ENCODE measurements around the gene FHDC1.

The FHDC1 gene

DNA sequence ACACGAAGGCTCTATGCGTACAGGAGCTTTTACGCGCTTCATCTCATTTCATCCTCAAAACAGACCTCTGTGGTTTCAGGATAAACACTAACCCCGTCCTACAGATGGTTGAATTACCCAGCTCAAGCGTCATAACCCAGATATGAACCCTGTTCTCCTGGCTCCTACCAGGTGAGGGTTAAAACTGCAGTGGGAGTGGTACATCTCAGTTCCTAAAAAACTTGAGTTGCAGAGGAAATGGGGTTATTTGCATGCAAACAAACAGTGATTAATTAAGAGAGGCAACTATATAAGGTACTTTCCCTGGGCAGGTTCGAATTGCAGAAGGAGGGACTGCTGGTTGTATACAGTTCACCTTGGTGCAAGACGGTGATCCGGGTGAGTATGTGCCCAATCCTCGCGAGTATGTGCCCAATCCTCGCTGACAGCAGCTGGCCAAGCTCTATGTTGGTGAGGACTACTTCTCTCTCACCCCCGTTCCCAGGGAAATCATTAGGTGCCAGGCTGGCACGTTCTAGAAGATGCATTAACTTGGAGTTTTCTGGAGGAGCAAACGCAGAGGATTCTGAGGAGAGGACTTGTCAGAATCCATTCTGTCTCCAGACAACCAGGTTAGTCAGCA is 72.6 kb downstream of the FHDC1 start:
- Mint-ChIP-seq H3K4me1 (ENCODE audit: low read depth) (no peaks in the 10 kb centered on the region), H3K27ac (no peak overlapping the region), H3K4me3 (no peak overlapping the region), H3K9me3 (peaks cover 6% of the 10 kb centered on the region), H3K36me3 (ENCODE audit: low read depth) (no peaks in the 10 kb centered on the region), H3K27me3 (no peaks in the 10 kb centered on the region)
- DNase-seq: no peak

DNA sequence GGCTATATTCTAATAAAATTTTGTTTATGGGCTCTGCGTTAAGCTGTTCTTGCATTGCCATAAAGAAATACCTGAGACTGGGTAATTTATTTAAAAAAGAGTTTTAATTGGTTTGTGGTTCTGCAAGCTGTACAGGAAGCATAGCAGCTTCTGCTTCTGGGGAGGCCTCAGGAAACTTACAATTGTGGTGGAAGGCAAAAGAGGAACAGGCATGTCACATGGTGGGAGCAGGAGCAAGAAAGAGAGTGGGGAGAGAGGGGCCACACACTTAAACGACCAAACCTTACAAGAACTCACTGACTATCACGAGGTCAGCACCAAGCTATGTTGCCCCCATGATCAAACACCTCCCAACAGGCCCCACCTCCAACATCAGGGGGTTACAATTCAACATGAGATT is 74.0 kb downstream of the FHDC1 start:
- Mint-ChIP-seq H3K27me3 (no peaks in the 10 kb centered on the region), H3K9me3 (peaks cover 6% of the 10 kb centered on the region), H3K4me1 (ENCODE audit: low read depth) (no peaks in the 10 kb centered on the region), H3K27ac (no peak overlapping the region), H3K36me3 (ENCODE audit: low read depth) (no peaks in the 10 kb centered on the region), H3K4me3 (no peak overlapping the region)
- no peak for DNase-seq

DNA sequence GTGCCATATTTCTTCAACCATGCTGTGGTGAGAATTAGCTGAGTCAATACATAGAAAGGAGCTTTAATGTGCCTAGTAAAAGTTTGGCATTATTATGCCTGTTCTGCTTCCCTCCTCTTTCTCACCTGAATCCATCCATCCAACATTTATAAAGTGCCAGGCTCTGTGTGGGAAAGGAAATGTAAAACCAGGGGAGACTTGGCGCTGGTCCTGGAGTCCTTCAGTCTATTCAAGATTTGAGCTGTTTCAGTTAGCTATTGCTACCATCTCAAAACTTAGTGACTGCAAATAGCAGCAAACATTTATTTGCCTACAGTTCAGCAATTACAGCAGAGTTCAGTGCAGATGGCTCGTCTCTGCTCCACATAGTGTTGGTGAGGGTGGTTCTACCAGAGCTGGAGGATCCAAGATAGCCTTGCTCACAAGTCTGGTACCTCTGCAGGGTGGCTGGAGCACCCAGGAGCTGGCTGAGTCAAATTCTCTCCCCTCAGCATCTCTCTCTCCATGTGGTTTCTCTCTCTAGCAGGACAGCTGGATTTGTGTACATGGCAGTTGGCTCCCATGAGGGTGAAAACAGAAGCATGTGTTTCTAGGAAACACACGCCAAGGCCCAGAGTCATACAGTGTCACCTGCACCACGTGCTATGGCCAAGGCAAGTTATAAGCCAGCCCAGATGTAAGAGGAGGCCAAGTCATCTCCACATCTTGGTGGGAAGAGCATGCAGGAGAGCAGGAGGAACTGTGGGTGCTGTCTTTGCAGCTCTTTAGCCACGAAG is 77.3 kb downstream of the FHDC1 start:
- Mint-ChIP-seq H3K27ac (no peak overlapping the region), H3K4me1 (ENCODE audit: low read depth) (no peaks in the 10 kb centered on the region), H3K4me3 (no peak overlapping the region)

GRCh38 chr4:153014460-153014859 is 78.3 kb downstream of the FHDC1 start:
- no peak overlapping the region for H3K4me3 Mint-ChIP-seq
- H3K9me3 Mint-ChIP-seq: peaks cover 6% of the 10 kb centered on the region
- no peak overlapping the region for H3K27ac Mint-ChIP-seq
- no peaks in the 10 kb centered on the region for H3K4me1 Mint-ChIP-seq (ENCODE audit: low read depth)
- DNase-seq: no peak
- H3K27me3 Mint-ChIP-seq: peaks cover 4% of the 10 kb centered on the region
- no peaks in the 10 kb centered on the region for H3K36me3 Mint-ChIP-seq (ENCODE audit: low read depth)

More for the DNA sequence above, 77.3 kb downstream of the FHDC1 start:
- H3K36me3 Mint-ChIP-seq (ENCODE audit: low read depth): no peaks in the 10 kb centered on the region
- peaks cover 4% of the 10 kb centered on the region for H3K27me3 Mint-ChIP-seq
- H3K9me3 Mint-ChIP-seq: peaks cover 6% of the 10 kb centered on the region
- no peak for DNase-seq

DNA sequence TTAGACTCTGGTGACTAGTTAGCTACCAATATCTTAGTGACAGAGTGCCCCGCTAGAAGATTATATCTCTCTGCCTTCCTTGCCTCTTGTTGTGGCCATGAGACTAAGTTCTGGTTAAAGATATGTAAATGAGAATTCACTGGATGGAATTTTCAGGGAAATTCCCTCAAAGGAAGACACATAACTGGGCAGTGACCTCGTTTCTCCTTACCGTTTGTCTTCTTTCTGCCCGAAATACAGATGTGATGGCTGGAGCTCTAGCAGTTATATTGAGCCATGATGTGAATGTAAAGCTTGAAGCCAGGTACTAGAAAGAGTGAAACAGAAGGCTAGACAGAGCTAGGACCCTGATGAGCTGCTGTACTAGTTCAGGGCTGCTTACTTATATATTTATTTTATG is 80.5 kb downstream of the FHDC1 start:
- Mint-ChIP-seq H3K9me3 (peaks cover 5% of the 10 kb centered on the region), H3K4me1 (ENCODE audit: low read depth) (no peaks in the 10 kb centered on the region)

GRCh38 chr4:153018031-153018430 is 81.9 kb downstream of the FHDC1 start:
- no peaks in the 10 kb centered on the region for H3K36me3 Mint-ChIP-seq (ENCODE audit: low read depth)
- peaks cover 4% of the 10 kb centered on the region for H3K27me3 Mint-ChIP-seq
- no peaks in the 10 kb centered on the region for H3K4me1 Mint-ChIP-seq (ENCODE audit: low read depth)
- no peak for DNase-seq
- H3K9me3 Mint-ChIP-seq: no peaks in the 10 kb centered on the region
- H3K27ac Mint-ChIP-seq: no peak overlapping the region
- H3K4me3 Mint-ChIP-seq: no peak overlapping the region

More for the DNA sequence above, 80.5 kb downstream of the FHDC1 start:
- Mint-ChIP-seq H3K27me3 (peaks cover 4% of the 10 kb centered on the region), H3K4me3 (no peak overlapping the region), H3K36me3 (ENCODE audit: low read depth) (no peaks in the 10 kb centered on the region), H3K27ac (no peak overlapping the region)
- DNase-seq: no peak

- Mint-ChIP-seq H3K4me1 (ENCODE audit: low read depth) (peaks cover 2% of the 10 kb centered on the region), H3K27ac (no peak overlapping the region), H3K9me3 (no peaks in the 10 kb centered on the region), H3K27me3 (peaks cover 4% of the 10 kb centered on the region), H3K4me3 (no peak overlapping the region), H3K36me3 (ENCODE audit: low read depth) (no peaks in the 10 kb centered on the region)
- DNase-seq: no peak
Observed at GRCh38 chr4:153018684-153019083, 82.6 kb downstream of the FHDC1 start.

- no peak overlapping the region for H3K27ac Mint-ChIP-seq
- H3K27me3 Mint-ChIP-seq: peaks cover 4% of the 10 kb centered on the region
- H3K36me3 Mint-ChIP-seq (ENCODE audit: low read depth): no peaks in the 10 kb centered on the region
- DNase-seq: no peak
- no peaks in the 10 kb centered on the region for H3K9me3 Mint-ChIP-seq
- H3K4me1 Mint-ChIP-seq (ENCODE audit: low read depth): peaks cover 10% of the 10 kb centered on the region
- no peak overlapping the region for H3K4me3 Mint-ChIP-seq
Observed at GRCh38 chr4:153019906-153020305, 83.8 kb downstream of the FHDC1 start.

DNA sequence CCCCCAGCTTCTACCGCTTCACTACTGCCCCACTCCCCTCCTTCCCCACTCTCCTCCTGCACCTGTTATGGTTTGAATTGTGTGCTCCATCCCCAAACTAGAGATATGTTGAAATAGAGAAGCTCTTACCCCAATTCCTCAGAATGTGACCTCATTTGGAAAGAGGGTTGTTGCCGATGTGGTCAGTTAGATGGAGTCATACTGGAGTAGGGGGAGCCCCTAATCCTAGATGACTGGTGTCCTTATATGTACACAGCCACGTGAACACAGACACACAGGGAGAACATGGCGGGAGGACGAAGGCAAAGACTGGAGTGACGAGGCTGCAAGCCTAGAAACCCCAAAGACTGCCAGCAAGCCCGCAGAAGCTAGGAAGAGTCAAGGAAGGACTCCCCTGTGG is 84.3 kb downstream of the FHDC1 start:
- H3K36me3 Mint-ChIP-seq (ENCODE audit: low read depth): no peaks in the 10 kb centered on the region
- H3K27me3 Mint-ChIP-seq: peaks cover 4% of the 10 kb centered on the region
- no peak overlapping the region for H3K27ac Mint-ChIP-seq
- no peak for DNase-seq
- H3K4me1 Mint-ChIP-seq (ENCODE audit: low read depth): peaks cover 10% of the 10 kb centered on the region
- no peak overlapping the region for H3K4me3 Mint-ChIP-seq
- no peaks in the 10 kb centered on the region for H3K9me3 Mint-ChIP-seq

DNA sequence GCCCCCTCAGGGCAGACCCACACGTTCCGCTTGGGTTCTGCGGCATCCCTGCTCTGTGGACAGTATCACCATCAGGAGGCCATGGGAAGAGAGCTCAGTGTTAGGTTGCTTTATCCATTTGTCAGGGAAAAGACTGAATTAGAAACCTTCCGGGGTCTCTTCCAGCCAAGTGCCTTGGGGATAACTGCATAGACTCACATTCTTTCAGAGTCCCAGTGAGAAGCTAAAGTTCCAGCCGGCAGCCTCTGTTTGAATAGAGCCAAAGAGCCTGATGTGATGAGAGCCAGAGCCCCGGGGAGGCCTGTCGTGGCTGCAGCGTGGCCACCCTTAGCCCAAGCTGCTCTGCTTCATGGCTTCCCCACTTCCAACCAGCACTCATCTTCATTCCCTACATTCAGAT is 85.2 kb downstream of the FHDC1 start:
- Mint-ChIP-seq H3K36me3 (ENCODE audit: low read depth) (no peaks in the 10 kb centered on the region), H3K27me3 (peaks cover 4% of the 10 kb centered on the region), H3K4me1 (ENCODE audit: low read depth) (peaks cover 10% of the 10 kb centered on the region), H3K9me3 (no peaks in the 10 kb centered on the region), H3K4me3 (no peak overlapping the region), H3K27ac (no peak overlapping the region)
- no peak for DNase-seq

GRCh38 chr4:153022241-153022715 is 86.2 kb downstream of the FHDC1 start:
- Mint-ChIP-seq H3K27ac (no peak overlapping the region), H3K36me3 (ENCODE audit: low read depth) (no peaks in the 10 kb centered on the region), H3K4me3 (no peak overlapping the region), H3K4me1 (ENCODE audit: low read depth) (peaks cover 10% of the 10 kb centered on the region), H3K27me3 (peaks cover 4% of the 10 kb centered on the region), H3K9me3 (no peaks in the 10 kb centered on the region)
- DNase-seq: no peak

DNA sequence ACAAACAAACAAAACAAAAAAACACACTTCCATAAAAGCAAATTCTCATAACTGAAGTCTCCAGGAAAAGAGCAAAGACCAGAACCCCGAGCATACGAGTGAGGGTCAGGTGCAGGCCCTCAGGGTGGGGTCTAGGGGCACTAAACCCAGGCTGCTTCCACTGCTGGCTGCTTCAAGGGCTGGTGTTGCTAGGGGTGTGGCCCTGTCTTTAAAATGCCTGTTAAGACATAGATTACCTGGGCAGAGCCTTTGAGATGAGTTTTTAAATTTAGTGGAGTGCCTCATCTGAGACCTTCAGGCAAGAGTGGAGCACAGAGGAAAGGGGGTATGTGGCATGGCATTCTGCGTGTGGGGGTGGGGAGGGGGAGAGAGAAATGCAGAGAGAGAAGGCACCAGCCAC is 87.0 kb downstream of the FHDC1 start:
- Mint-ChIP-seq H3K27me3 (no peaks in the 10 kb centered on the region), H3K4me1 (ENCODE audit: low read depth) (peaks cover 10% of the 10 kb centered on the region), H3K27ac (no peak overlapping the region), H3K9me3 (no peaks in the 10 kb centered on the region), H3K36me3 (ENCODE audit: low read depth) (no peaks in the 10 kb centered on the region), H3K4me3 (no peak overlapping the region)
- DNase-seq: no peak

DNA sequence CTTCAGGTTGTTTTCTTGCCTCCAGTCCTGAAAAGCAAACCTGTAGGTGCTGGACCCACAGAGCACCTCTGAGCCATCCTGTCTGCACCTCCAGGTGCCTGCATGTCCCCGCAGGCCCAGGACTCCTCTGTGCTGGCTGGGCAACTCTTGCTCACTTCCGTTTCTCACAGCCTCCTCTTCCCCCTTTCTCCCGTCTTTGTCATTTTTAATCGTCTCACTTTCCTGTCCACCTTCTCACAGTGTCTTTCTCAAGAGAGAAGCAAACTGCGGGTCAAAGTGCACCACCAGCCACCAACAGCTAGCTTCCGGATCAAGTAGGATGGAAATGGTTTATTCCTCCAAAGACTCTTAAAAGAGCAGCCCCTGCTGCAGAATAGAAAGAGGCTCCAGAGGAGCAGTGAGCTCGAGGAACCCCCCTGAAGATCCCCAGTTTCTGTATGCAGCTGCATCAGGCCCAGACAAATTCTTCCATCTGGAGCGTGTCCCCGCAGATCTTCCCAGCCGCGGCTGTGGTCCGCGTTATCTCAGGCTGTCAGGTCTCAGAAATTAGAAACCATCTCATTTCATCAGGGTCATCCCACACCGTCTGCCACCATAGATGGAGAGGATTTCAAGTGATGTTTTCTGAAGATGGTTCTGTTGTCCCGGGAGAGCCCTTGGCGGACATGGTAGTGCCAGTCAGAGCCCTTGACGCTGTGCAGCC is 87.7 kb downstream of the FHDC1 start:
- Mint-ChIP-seq H3K9me3 (peaks cover 1% of the 10 kb centered on the region), H3K27ac (no peak overlapping the region), H3K4me1 (ENCODE audit: low read depth) (peaks cover 10% of the 10 kb centered on the region), H3K27me3 (no peaks in the 10 kb centered on the region), H3K4me3 (no peak overlapping the region), H3K36me3 (ENCODE audit: low read depth) (no peaks in the 10 kb centered on the region)
- no peak for DNase-seq

DNA sequence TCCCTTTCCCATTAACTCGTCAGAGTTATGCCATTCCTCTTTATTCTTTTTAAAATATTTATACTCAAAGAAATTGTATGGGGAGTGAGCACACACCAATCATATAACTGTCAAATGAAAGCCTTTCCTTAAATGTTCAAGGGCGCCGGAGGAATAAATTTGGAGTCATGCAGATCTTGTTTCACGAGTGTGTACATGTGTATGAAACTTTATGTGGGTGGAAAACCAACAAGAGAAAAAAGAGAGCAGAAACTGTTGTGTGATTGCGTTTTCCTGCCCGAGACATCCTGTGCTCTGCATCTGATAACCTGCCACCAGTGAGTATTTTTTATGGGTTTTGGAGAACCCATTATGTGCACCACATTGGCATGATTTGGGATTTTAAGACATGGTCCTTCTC is 88.3 kb downstream of the FHDC1 start:
- H3K9me3 Mint-ChIP-seq: peaks cover 7% of the 10 kb centered on the region
- H3K27ac Mint-ChIP-seq: no peak overlapping the region
- H3K36me3 Mint-ChIP-seq (ENCODE audit: low read depth): no peaks in the 10 kb centered on the region

DNA sequence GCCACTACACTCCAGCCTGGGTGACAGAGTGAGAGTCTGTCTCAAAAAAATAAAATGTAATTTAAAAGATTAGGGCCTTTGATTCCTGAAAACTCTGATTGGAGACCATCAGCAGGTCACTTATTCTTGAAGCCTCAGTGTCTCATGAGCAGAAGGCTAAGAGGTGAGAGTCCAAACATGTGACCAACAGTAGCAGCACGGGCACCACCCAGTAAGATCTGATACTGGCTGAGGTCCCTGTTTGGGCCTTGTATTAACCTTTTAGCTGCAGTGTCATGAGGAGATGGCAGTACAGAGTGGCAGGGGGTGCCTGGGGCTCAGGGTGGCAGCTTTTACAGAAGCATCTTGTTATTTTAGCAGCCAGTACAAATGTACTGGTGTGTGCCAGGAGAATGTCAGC is 89.3 kb downstream of the FHDC1 start:
- no peak overlapping the region for H3K27ac Mint-ChIP-seq
- no peak for DNase-seq
- H3K4me1 Mint-ChIP-seq (ENCODE audit: low read depth): peaks cover 10% of the 10 kb centered on the region
- H3K36me3 Mint-ChIP-seq (ENCODE audit: low read depth): no peaks in the 10 kb centered on the region
- H3K9me3 Mint-ChIP-seq: peaks cover 13% of the 10 kb centered on the region
- H3K4me3 Mint-ChIP-seq: no peak overlapping the region
- no peaks in the 10 kb centered on the region for H3K27me3 Mint-ChIP-seq

More for the DNA sequence above, 88.3 kb downstream of the FHDC1 start:
- peaks cover 10% of the 10 kb centered on the region for H3K4me1 Mint-ChIP-seq (ENCODE audit: low read depth)
- no peaks in the 10 kb centered on the region for H3K27me3 Mint-ChIP-seq
- no peak overlapping the region for H3K4me3 Mint-ChIP-seq
- no peak for DNase-seq
